Mesenchymal stem cell (in vitro differentiated cells and primary cell): Measurements from ENCODE around the gene NFAT5.

ENCODE experiments used
- DNase-seq: peaks from one replicate; pipeline ENCODE4 v3.0.0-alpha.2; 2013
- H2AFZ ChIP-seq: one replicate; pipeline ENCODE4 v1.6.1; 2013; ENCODE audit warnings: low read depth, mild to moderate bottlenecking, control low read depth, inconsistent platforms, low read length, moderate library complexity
- H2AK5ac ChIP-seq: 2 replicates; pipeline ENCODE4 v1.6.1; 2013; ENCODE audit warnings: low read length, moderate library complexity, mild to moderate bottlenecking, inconsistent platforms; ENCODE audit not compliant: severe bottlenecking
- H2BK120ac ChIP-seq: one replicate; pipeline ENCODE4 v1.6.1; 2013; ENCODE audit warnings: low read depth, mild to moderate bottlenecking, inconsistent platforms, low read length, moderate library complexity
- H2BK12ac ChIP-seq, 2 experiments: one replicate each; pipeline ENCODE4 v1.6.1; 2013; ENCODE audit warnings: inconsistent platforms in 2 of 2, low read length in 2 of 2, mild to moderate bottlenecking in 2 of 2, moderate library complexity in 2 of 2, control low read depth in 1 of 2
- H2BK15ac ChIP-seq: one replicate; pipeline ENCODE4 v1.6.1; 2013; ENCODE audit warnings: mild to moderate bottlenecking, low read depth, inconsistent platforms; ENCODE audit not compliant: poor library complexity, severe bottlenecking
- H2BK5ac ChIP-seq: 2 replicates; pipeline ENCODE4 v1.6.1; 2013; ENCODE audit warnings: low read depth, mild to moderate bottlenecking, low read length, control low read depth, inconsistent platforms; ENCODE audit not compliant: poor library complexity, severe bottlenecking
- H3K14ac ChIP-seq, 2 experiments: one replicate each; pipeline ENCODE4 v1.6.1; 2013; ENCODE audit warnings: inconsistent platforms in 2 of 2, low read length in 2 of 2, control low read depth in 1 of 2, mild to moderate bottlenecking in 1 of 2, moderate library complexity in 1 of 2
- H3K18ac ChIP-seq, 2 experiments: one replicate each; pipeline ENCODE4 v1.6.1; 2013; ENCODE audit warnings: inconsistent platforms in 2 of 2, low read length in 2 of 2, control low read depth in 1 of 2, low read depth in 1 of 2, mild to moderate bottlenecking in 1 of 2
- H3K23ac ChIP-seq, 2 experiments: one replicate each; pipeline ENCODE4 v1.6.1; 2013; ENCODE audit warnings: inconsistent platforms in 2 of 2, low read length in 2 of 2, mild to moderate bottlenecking in 2 of 2, moderate library complexity in 2 of 2, control low read depth in 1 of 2
- H3K27ac ChIP-seq: 2 replicates; pipeline ENCODE4 v1.5.1; 2013; ENCODE audit warnings: mild to moderate bottlenecking, moderate library complexity, low read length, control low read depth, inconsistent platforms; ENCODE audit not compliant: poor library complexity, severe bottlenecking
- H3K27me3 ChIP-seq, 2 experiments: 2 replicates each; pipeline versions ENCODE4 v1.6.1 to v1.7.0; 2013; ENCODE audit warnings: low read length in 2 of 2, mild to moderate bottlenecking in 2 of 2, moderate library complexity in 2 of 2, control low read depth in 1 of 2, inconsistent platforms in 1 of 2; ENCODE audit not compliant: control insufficient read depth in 1 of 2, insufficient read depth in 1 of 2
- H3K36me3 ChIP-seq, 2 experiments: 2 replicates each; pipeline versions ENCODE4 v1.6.1 to v1.7.0; 2013; ENCODE audit warnings: low read length in 2 of 2, control low read depth in 1 of 2, inconsistent platforms in 1 of 2, low read depth in 1 of 2, mild to moderate bottlenecking in 1 of 2; ENCODE audit not compliant: insufficient read depth in 2 of 2, control insufficient read depth in 1 of 2
- H3K4ac ChIP-seq, 2 experiments: one replicate each; pipeline ENCODE4 v1.6.1; 2013; ENCODE audit warnings: inconsistent platforms in 2 of 2, low read length in 2 of 2, mild to moderate bottlenecking in 2 of 2, moderate library complexity in 2 of 2, control low read depth in 1 of 2, low read depth in 1 of 2
- H3K4me1 ChIP-seq: 2 replicates; pipeline ENCODE4 v1.6.1; 2013; ENCODE audit warnings: low read depth, low read length, control low read depth; ENCODE audit not compliant: control insufficient read depth, insufficient read depth
- H3K4me2 ChIP-seq: 2 replicates; pipeline ENCODE4 v1.6.1; 2013; ENCODE audit warnings: low read length, mild to moderate bottlenecking, inconsistent platforms; ENCODE audit not compliant: poor library complexity, severe bottlenecking
- H3K4me3 ChIP-seq, 2 experiments: 2 replicates each; pipeline versions ENCODE4 v1.5.1 to v1.7.0; 2013; ENCODE audit warnings: low read length in 2 of 2, mild to moderate bottlenecking in 2 of 2, control low read depth in 1 of 2, low read depth in 1 of 2; ENCODE audit not compliant: insufficient read depth in 1 of 2
- H3K79me1 ChIP-seq: replicated peaks from 2 replicates; pipeline ENCODE4 v1.6.1; 2013; ENCODE audit warnings: mild to moderate bottlenecking, control low read depth, low read length, inconsistent platforms; ENCODE audit not compliant: poor library complexity, severe bottlenecking
- H3K9ac ChIP-seq: 2 replicates; pipeline ENCODE4 v1.7.0; 2013; ENCODE audit warnings: mild to moderate bottlenecking, low read length, moderate library complexity
- H3K9me3 ChIP-seq: 2 replicates; pipeline ENCODE4 v1.7.0; 2013; ENCODE audit warnings: mild to moderate bottlenecking, low read length; ENCODE audit not compliant: control insufficient read depth
- H4K8ac ChIP-seq: one replicate; pipeline ENCODE4 v1.6.1; 2013; ENCODE audit warnings: inconsistent platforms, mild to moderate bottlenecking, low read length, moderate library complexity
- H4K91ac ChIP-seq: one replicate; pipeline ENCODE4 v1.6.1; 2013; ENCODE audit warnings: mild to moderate bottlenecking, low read length, inconsistent platforms
- WGBS: methylation state at CpG from one replicate; pipeline ENCODE4 v1.1.7; 2013; ENCODE audit warnings: mixed read lengths; 5-methylcytosine and 5-hydroxymethylcytosine counted together

The NFAT5 gene

GRCh38 chr16:69590590-69590989 is 24.8 kb downstream of the NFAT5 start:
- 100% methylated on average over 2 of the region's 3 CpGs for WGBS
- Histone ChIP-seq H4K91ac (no peak overlapping the region), H2BK12ac (no peak overlapping the region)

GRCh38 chr16:69593751-69594255 is 28.0 kb downstream of the NFAT5 start:
- Histone ChIP-seq H2BK5ac (no peak overlapping the region), H2BK120ac (no peak overlapping the region), H3K23ac (no peak overlapping the region), H2BK12ac (no peak overlapping the region), H3K9me3 (no peaks in the 10 kb centered on the region), H3K27me3 (no peaks in the 10 kb centered on the region), H2BK15ac (no peak overlapping the region), H3K18ac (no peak overlapping the region), H3K4me3 (no peak overlapping the region), H3K36me3 (peaks cover 2 to 11% of the 10 kb centered on the region in 2 experiments), H3K9ac (no peak overlapping the region), H2AK5ac (no peak overlapping the region), H3K4me1 (peaks cover 11% of the 10 kb centered on the region), H3K4me2 (peak overlapping the region; percentile 7), H4K91ac (no peak overlapping the region), H2AFZ (no peak overlapping the region), H3K4ac (no peak overlapping the region), H3K79me1 (no peaks in the 10 kb centered on the region), H4K8ac (no peak overlapping the region), H3K14ac (no peak overlapping the region), H3K27ac (peak overlapping the region; percentile 34)
- WGBS, result 100% methylated on average over 3 of the region's 4 CpGs
- DNase-seq, result no peak

More at GRCh38 chr16:69590590-69590989, 24.8 kb downstream of the NFAT5 start:
- no peak overlapping the region for H3K4ac ChIP-seq
- H3K36me3 ChIP-seq, result peaks cover 6 to 19% of the 10 kb centered on the region in 2 experiments
- no peaks in the 10 kb centered on the region for H3K79me1 ChIP-seq
- no peaks in the 10 kb centered on the region for H3K27me3 ChIP-seq
- no peak overlapping the region for H3K4me3 ChIP-seq
- H2BK5ac ChIP-seq, result no peak overlapping the region
- no peak overlapping the region for H2AK5ac ChIP-seq
- no peak overlapping the region for H3K14ac ChIP-seq
- H3K18ac ChIP-seq, result no peak overlapping the region
- no peak for DNase-seq
- H3K4me2 ChIP-seq, result no peak overlapping the region
- H3K9me3 ChIP-seq, result no peaks in the 10 kb centered on the region
- H3K9ac ChIP-seq, result no peak overlapping the region
- H2AFZ ChIP-seq, result no peak overlapping the region
- H3K23ac ChIP-seq, result no peak overlapping the region
- no peak overlapping the region for H2BK120ac ChIP-seq
- H4K8ac ChIP-seq, result no peak overlapping the region
- H3K4me1 ChIP-seq, result peaks cover 8% of the 10 kb centered on the region
- no peak overlapping the region for H2BK15ac ChIP-seq
- H3K27ac ChIP-seq, result no peak overlapping the region

- Histone ChIP-seq H3K23ac (no peak overlapping the region), H3K9me3 (no peaks in the 10 kb centered on the region), H3K14ac (no peak overlapping the region), H3K27ac (no peak overlapping the region), H2BK12ac (no peak overlapping the region), H3K36me3 (peaks cover 2 to 11% of the 10 kb centered on the region in 2 experiments), H4K8ac (no peak overlapping the region), H3K18ac (no peak overlapping the region), H4K91ac (no peak overlapping the region), H3K4ac (no peak overlapping the region), H2BK120ac (no peak overlapping the region), H3K9ac (no peak overlapping the region), H2BK15ac (no peak overlapping the region), H3K4me1 (peaks cover 11% of the 10 kb centered on the region), H2BK5ac (no peak overlapping the region), H3K27me3 (no peaks in the 10 kb centered on the region), H3K4me2 (no peak overlapping the region), H2AK5ac (peak overlapping the region; percentile 39), H2AFZ (no peak overlapping the region), H3K4me3 (peak overlapping the region in 1 of 2 experiments; percentile 23), H3K79me1 (no peaks in the 10 kb centered on the region)
- WGBS, result 92% methylated on average over 6 of the region's 8 CpGs
- DNase-seq, result peak; percentile 74
These were observed 29.6 kb downstream of the NFAT5 start for GRCh38 chr16:69595127-69596036.

GRCh38 chr16:69596801-69597200 is 31.0 kb downstream of the NFAT5 start:
- no peak overlapping the region for H2AK5ac ChIP-seq
- H4K91ac ChIP-seq, result no peak overlapping the region
- H3K4me2 ChIP-seq, result no peak overlapping the region
- H3K36me3 ChIP-seq, result peaks cover 0 to 11% of the 10 kb centered on the region in 2 experiments
- H3K27me3 ChIP-seq, result no peaks in the 10 kb centered on the region
- H3K9me3 ChIP-seq, result no peaks in the 10 kb centered on the region
- H4K8ac ChIP-seq, result no peak overlapping the region
- no peaks in the 10 kb centered on the region for H3K79me1 ChIP-seq
- no peak for DNase-seq
- H2BK15ac ChIP-seq, result no peak overlapping the region
- no peak overlapping the region for H2AFZ ChIP-seq
- no peak overlapping the region for H2BK12ac ChIP-seq
- H2BK120ac ChIP-seq, result no peak overlapping the region
- no peak overlapping the region for H3K4ac ChIP-seq
- no peak overlapping the region for H2BK5ac ChIP-seq
- no peak overlapping the region for H3K4me3 ChIP-seq
- no peak overlapping the region for H3K9ac ChIP-seq
- no peak overlapping the region for H3K27ac ChIP-seq
- H3K23ac ChIP-seq, result no peak overlapping the region
- H3K14ac ChIP-seq, result no peak overlapping the region
- H3K4me1 ChIP-seq, result peaks cover 10% of the 10 kb centered on the region
- H3K18ac ChIP-seq, result no peak overlapping the region
